HG02885 (cell line): ENCODE measurements around the gene KIAA0825.

Source experiments
- ATAC-seq: cut with Tn5 transposase; IDR thresholded peaks from one replicate; pipeline ENCODE4 v1.9.1; 2021; ENCODE audit warnings: mild to moderate bottlenecking; ENCODE audit not compliant: unreplicated experiment, poor library complexity

Gene KIAA0825

GRCh38 chr5:94618493-94619328, at the start of gene KIAA0825, which contains the start of gene SLF1:
TSS of gene KIAA0825 (minus strand) at chr5:94618604. CDS start at chr5:94537126, 81,478 bp downstream.
TSS of gene SLF1 (plus strand) at chr5:94618669. CDS start at chr5:94628811, 10,142 bp downstream.
- peak; percentile 96 for ATAC-seq

GRCh38 chr5:94667937-94668336, 49.5 kb upstream of the KIAA0825 start:
- ATAC-seq: no peak

- no peak for ATAC-seq
These were observed 42.7 kb upstream of the KIAA0825 start for GRCh38 chr5:94661086-94661485.

GRCh38 chr5:94660506-94660905, 42.1 kb upstream of the KIAA0825 start:
- ATAC-seq: no peak

- ATAC-seq: no peak
These were observed 39.9 kb upstream of the KIAA0825 start for GRCh38 chr5:94658272-94658671.

- ATAC-seq: no peak
These were observed 31.5 kb upstream of the KIAA0825 start for GRCh38 chr5:94649874-94650273.

GRCh38 chr5:94646758-94647157, 28.4 kb upstream of the KIAA0825 start:
- no peak for ATAC-seq

GRCh38 chr5:94645053-94645452, 26.6 kb upstream of the KIAA0825 start:
- ATAC-seq: no peak

GRCh38 chr5:94640176-94640575, 21.8 kb upstream of the KIAA0825 start:
- ATAC-seq: no peak

- ATAC-seq: peak; percentile 98
These were observed 13.6 kb upstream of the KIAA0825 start for GRCh38 chr5:94632024-94632423.

GRCh38 chr5:94627191-94627590, 8.8 kb upstream of the KIAA0825 start:
- no peak for ATAC-seq

GRCh38 chr5:94623877-94624276, 5.5 kb upstream of the KIAA0825 start:
- no peak for ATAC-seq

GRCh38 chr5:94623011-94623410, 4.6 kb upstream of the KIAA0825 start:
- no peak for ATAC-seq

- no peak for ATAC-seq
These were observed 3.4 kb upstream of the KIAA0825 start for GRCh38 chr5:94621763-94622162.

- ATAC-seq: no peak
These were observed 1.9 kb upstream of the KIAA0825 start for GRCh38 chr5:94620256-94620655.

- peak; percentile 30 for ATAC-seq
These were observed 343 bp downstream of the KIAA0825 start for GRCh38 chr5:94618029-94618492.

GRCh38 chr5:94615862-94616261, 2.5 kb downstream of the KIAA0825 start:
- ATAC-seq: no peak

- no peak for ATAC-seq
These were observed 4.1 kb downstream of the KIAA0825 start for GRCh38 chr5:94614156-94614805.

- ATAC-seq: no peak
These were observed 4.8 kb downstream of the KIAA0825 start for GRCh38 chr5:94613583-94613982.

- ATAC-seq: no peak
These were observed 23.0 kb downstream of the KIAA0825 start for GRCh38 chr5:94595281-94595840.
